Pancreas (tissue), 10 donors: ENCODE data around the gene UBA52. TPM values are rescaled to one million over a fixed set of nuclear protein-coding genes. Genes with fewer than 3 reads are reported as not detected.
"Not testable (repeated sequence)": the region's sequence is repeated elsewhere in the genome, so short reads cannot be mapped to it uniquely, and the experiment has no call there.

ENCODE experiments used
- ATAC-seq, 4 donors: fragments of 200-7000 bp; cut with Tn5 transposase; one replicate each; pipeline versions ENCODE4 v1.8.0 to v1.9.1; 2020; ENCODE audit warnings: mild to moderate bottlenecking in 4 of 4, moderate library complexity in 4 of 4
- DNase-seq, 6 donors: peaks; one replicate each; pipeline ENCODE4 v3.0.0-alpha.2; 2020
- FAIRE-seq: peaks from 2 replicates; lab custom pipeline; 2012; peaks lifted over from hg19 to GRCh38; lab: Jason Lieb, UNC
- H3K27ac ChIP-seq, 4 donors: fragments of 200-600 bp; sonication (generic); 1 replicate in 3 of 4; 2 replicates in 1 of 4; pipeline versions ENCODE4 v1.5.0 to v1.8.0; 2020
- H3K27me3 ChIP-seq, 4 donors: fragments of 200-600 bp; one replicate each; pipeline ENCODE4 v1.8.0; 2021
- H3K36me3 ChIP-seq, 3 donors: fragments of 200-600 bp; sonication (generic) in 1 of 3; one replicate each; pipeline versions ENCODE4 v1.5.0 to v1.8.0; 2020 to 2021
- H3K4me1 ChIP-seq, 3 donors: fragments of 200-600 bp; one replicate each; pipeline ENCODE4 v1.8.0; 2021
- H3K4me3 ChIP-seq, 4 donors: fragments of 200-600 bp; sonication (generic) in 2 of 4; one replicate each; pipeline versions ENCODE4 v1.5.0 to v1.8.0; 2020 to 2021
- H3K9me3 ChIP-seq, 4 donors: fragments of 200-600 bp; one replicate each; pipeline ENCODE4 v1.8.0; 2021
- CTCF ChIP-seq, 4 donors: fragments of 200-600 bp; sonication (generic) in 3 of 4; IDR thresholded peaks; one replicate each; pipeline versions ENCODE4 v1.5.0 to v1.8.0; 2021; ENCODE audit warnings: antibody characterized with exemption in 4 of 4
- WGBS, 2 donors: extraction: QIAGEN DNeasy Blood & Tissue Kit; methylation state at CpG; one replicate each; pipeline ENCODE4 v1.1.7; 2013; 5-methylcytosine and 5-hydroxymethylcytosine counted together
- intact Hi-C, 3 donors: fragments of 100-400 bp; cut with DNase I; formaldehyde crosslinking; loops; one replicate each; pipeline versions ENCODE4 v1.11.1 to v1.14.2; 2022
- polyA plus RNA-seq, 2 donors: library from polyadenylated mRNA; stranded (reverse); fragments of 200-250 nt; gene quantifications; one replicate each; pipeline ENCODE4 v1.2.3, GENCODE V29; 2013
- total RNA-seq, 6 donors: library from RNA; stranded (reverse); fragmentation: NEBNext Ultra II Directional in 4 of 6; extraction: Animal tissue kit (Norgen Biotek cat#: 25700) in 4 of 6; gene quantifications; one replicate each; pipeline versions ENCODE4 v1.2.1 to v1.2.4, GENCODE V29; 2021 to 2023
- donor health status: healthy with polysubstance abuse.
- donor health status: DM: no; HTN: no; CAD: no; lungs with moderate emphysema.
- donor health status: DM: no; HTN: no; CAD: no.
- donor health status: control.
- donor health status: control.
- donor health status: Bipolar disorder and iron deficiency.
- donor health status: DM: yes; HTN: yes; CAD: no.
- donor health status: DM: no; HTN: no; CAD: no.
- donor health status: DM: no; HTN: no; CAD: no.
- donor health status: DM: yes; HTN: yes; CAD: no.

UBA52 gene
- total and polyA plus RNA-seq, 8 donors: 402 to 838 (median 674) TPM

- DNase-seq (peak in 1 of 6 donors; percentile 63), FAIRE-seq (no peak), ATAC-seq (no peak)
- Histone ChIP-seq H3K9me3 (no peaks in the 10 kb centered on the region), H3K4me1 (peaks cover 0 to 6% (median 0%) of the 10 kb centered on the region in 3 donors), H3K4me3 (no peak overlapping the region), H3K27me3 (no peaks in the 10 kb centered on the region), H3K27ac (no peak overlapping the region), H3K36me3 (peaks cover 0 to 9% (median 9%) of the 10 kb centered on the region in 3 donors)
- 92 to 95% methylated on average over 17 of the region's 17 CpGs for WGBS, 2 donors
- intact Hi-C loops: no loop called here
- TF ChIP-seq CTCF (IDR thresholded peaks at IDR 0.05): no peak
Observed at GRCh38 chr19:18537431-18537830, 34.2 kb upstream of the UBA52 start.

GRCh38 chr19:18538115-18538514 lies 33.5 kb upstream of the UBA52 start:
- no peaks in the 10 kb centered on the region for H3K27me3 ChIP-seq
- WGBS, 2 donors: 91% methylated on average over 22 of the region's 22 CpGs
- peaks cover 0 to 9% (median 6%) of the 10 kb centered on the region in 3 donors for H3K36me3 ChIP-seq
- H3K4me1 ChIP-seq: peaks cover 0 to 6% (median 0%) of the 10 kb centered on the region in 3 donors
- no peak overlapping the region for H3K27ac ChIP-seq
- FAIRE-seq (no peak), ATAC-seq (no peak), DNase-seq (peak in 1 of 6 donors; percentile 71)
- no peak for TF ChIP-seq CTCF (IDR thresholded peaks at IDR 0.05)
- no peak overlapping the region for H3K4me3 ChIP-seq
- intact Hi-C loops: no loop called here
- H3K9me3 ChIP-seq: no peaks in the 10 kb centered on the region

GRCh38 chr19:18539372-18539771 lies 32.3 kb upstream of the UBA52 start:
- ATAC-seq (no peak), DNase-seq (peak in 1 of 6 donors; percentile 59), FAIRE-seq (no peak)
- TF ChIP-seq CTCF (IDR thresholded peaks at IDR 0.05): no peak
- Histone ChIP-seq H3K36me3 (peaks cover 0 to 9% (median 6%) of the 10 kb centered on the region in 3 donors), H3K9me3 (no peaks in the 10 kb centered on the region), H3K27ac (no peak overlapping the region), H3K4me1 (peaks cover 0 to 6% (median 0%) of the 10 kb centered on the region in 3 donors), H3K27me3 (no peaks in the 10 kb centered on the region), H3K4me3 (no peak overlapping the region)
- intact Hi-C loops: no loop called here
- 95 to 96% methylated on average over 19 of the region's 19 CpGs for WGBS, 2 donors

- intact Hi-C loops, H3K4me1 ChIP-seq, H3K27me3 ChIP-seq, ATAC-seq, H3K4me3 ChIP-seq, H3K27ac ChIP-seq, FAIRE-seq, DNase-seq, H3K36me3 ChIP-seq, H3K9me3 ChIP-seq: not testable (repeated sequence)
- WGBS, 2 donors: 73 to 78% methylated on average over 1 of the region's 1 CpG
Observed at GRCh38 chr19:18540200-18540599, 31.5 kb upstream of the UBA52 start.

- H3K27ac ChIP-seq: no peak overlapping the region
- ATAC-seq (no peak), DNase-seq (no peak), FAIRE-seq (no peak)
- no peaks in the 10 kb centered on the region for H3K27me3 ChIP-seq
- no peak overlapping the region for H3K4me3 ChIP-seq
- H3K9me3 ChIP-seq: no peaks in the 10 kb centered on the region
- intact Hi-C loops: no loop called here
- H3K36me3 ChIP-seq: peaks cover 0 to 9% (median 6%) of the 10 kb centered on the region in 3 donors
- 85 to 86% methylated on average over 21 of the region's 21 CpGs for WGBS, 2 donors
- peaks cover 0 to 6% (median 0%) of the 10 kb centered on the region in 3 donors for H3K4me1 ChIP-seq
- no peak for TF ChIP-seq CTCF (IDR thresholded peaks at IDR 0.05)
Observed at GRCh38 chr19:18541258-18541991, 30.2 kb upstream of the UBA52 start.
